ENCODE measurements around the gene SLC25A23. TPM values are rescaled to one million over a fixed set of nuclear protein-coding genes. Genes with fewer than 3 reads are reported as not detected.

Gene SLC25A23
- total and polyA plus RNA-seq, 10 of the 15 experiments (the other 5 are each of a cell fraction or from before 2014, with no cell fraction given) = 10.2 to 85.8 (median 50.0) TPM

GRCh38 chr19:6392221-6393073 is 67.1 kb downstream of the SLC25A23 start:
- TF ChIP-seq PBX3 (IDR thresholded peaks at IDR 0.05; ENCODE audit: insufficient replicate concordance, low read depth, low read length) = no peak
- TF ChIP-seq ZNF24 (IDR thresholded peaks at IDR 0.05) = peak; percentile 90
- 0 out of 2 replicates have a peak, but pooled peaks have one; percentile 63 for TF ChIP-seq ASH2L (IDR thresholded peaks at IDR 0.05; ENCODE audit: borderline replicate concordance, low read depth)
- 0 out of 2 replicates have a peak, but pooled peaks have one; percentile 47 for TF ChIP-seq SMARCA5 (IDR thresholded peaks at IDR 0.05)
- TF ChIP-seq E2F8 (IDR thresholded peaks at IDR 0.05; ENCODE audit: low read depth, partially characterized antibody) = no peak
- TF ChIP-seq DPF2 (IDR thresholded peaks at IDR 0.05) = 0 out of 2 replicates have a peak, but pooled peaks have one; percentile 14
- peak; percentile 42; the same call in 1 of the 2 replicates for TF ChIP-seq SPI1 (IDR thresholded peaks at IDR 0.05; ENCODE audit: borderline replicate concordance, insufficient read depth, low read depth, low read length)
- TF ChIP-seq ZBTB11 (CRISPR knock-in tag; IDR thresholded peaks at IDR 0.05) = no peak
- TF ChIP-seq NR2F1 (conservative IDR thresholded peaks at IDR 0.05) = peak; percentile 87
- no peak for TF ChIP-seq CREM (IDR thresholded peaks at IDR 0.05; ENCODE audit: low read depth)
- TF ChIP-seq SMAD5 (IDR thresholded peaks at IDR 0.05; ENCODE audit: low read depth) = no peak
- TF ChIP-seq CHD4 (IDR thresholded peaks at IDR 0.05) = no peak
- TF ChIP-seq TCF3 (IDR thresholded peaks at IDR 0.05; ENCODE audit: borderline replicate concordance, insufficient read depth, low read depth, low read length) = no peak
- TF ChIP-seq IRF4 (IDR thresholded peaks at IDR 0.05; ENCODE audit: low read depth, low read length) = no peak
- ChIA-PET POLR2A (interaction anchor here (0.6 to 1.9 kb wide), 2 partner anchors 20 to 25 kb away, joined by 3 to 12 read pairs; partner anchors contain the start of gene ALKBH7), RAD21 (ENCODE audit: unreplicated experiment) (interaction anchor here (1.0 to 1.6 kb wide), 2 partner anchors 20 to 66 kb away, joined by 3 to 5 read pairs; partner anchors contain the start of gene ALKBH7), SMC1A (ENCODE audit: uncharacterized antibody, unreplicated experiment) (interaction anchor here (0.6 to 1.4 kb wide), 5 partner anchors 9 to 89 kb away, joined by 3 to 4 read pairs (median 3); partner anchors contain the start of genes ALKBH7 and DENND1C), CTCF (interaction anchor here (1.0 to 1.1 kb wide), 2 partner anchors 112 to 266 kb away, joined by 3 to 4 read pairs; no protein-coding TSS in a partner anchor)
- H3K9ac ChIP-seq (ENCODE audit: control insufficient read depth, insufficient read depth, low read length) = peak overlapping the region; percentile 78
- peaks cover 9 to 25% of the 10 kb centered on the region in 2 experiments; a peak in 3 of 4 replicates for H3K36me3 ChIP-seq (ENCODE audit: control insufficient read depth in 2 of 2, insufficient read depth in 2 of 2, low read length in 1 of 2)
- peak overlapping the region; percentile 99 for H3K4me3 ChIP-seq
- peaks cover 22% of the 10 kb centered on the region for H3K79me2 ChIP-seq (ENCODE audit: control insufficient read depth, insufficient read depth, low read length)
- TSS peak; percentile 82 for BruUV-seq (replicated peaks)
- H3K27me3 ChIP-seq (replicated peaks in 1 of 2; ENCODE audit: control insufficient read depth in 2 of 2, insufficient read depth in 2 of 2, low read length in 1 of 2) = no peaks in the 10 kb centered on the region
- H3K4me2 ChIP-seq (ENCODE audit: control insufficient read depth, insufficient read depth) = peak overlapping the region; percentile 97
- peak overlapping the region; percentile 99 for H2AFZ ChIP-seq (ENCODE audit: control insufficient read depth, low read depth, low read length)
- peak; percentile 75 for FAIRE-seq
- ATAC-seq = peak; percentile 35
- in situ Hi-C loops (cut with MboI) = no loop called here
- intact Hi-C loops (cut with micrococcal nuclease; ENCODE audit: unreplicated experiment) = loop anchor here (1.0 to 10.0 kb wide), 2 partner anchors 33 to 112 kb away; partner anchors contain the start of gene TUBB4A
- H4K20me1 ChIP-seq (ENCODE audit: control insufficient read depth, insufficient read depth) = no peaks in the 10 kb centered on the region
- no peaks in the 10 kb centered on the region for H3K9me3 ChIP-seq (replicated peaks; ENCODE audit: control insufficient read depth, insufficient read depth, low read length)
- no peak for DNase-seq (ENCODE audit: low read depth, low spot score)
- 7% methylated on average over 30 of the region's 30 CpGs for WGBS (ENCODE audit: insufficient coverage, insufficient replicate concordance, low lambda C conversion rate, missing lambda C conversion rate)
- H3K27ac ChIP-seq (ENCODE audit: control insufficient read depth, insufficient read depth) = peak overlapping the region; percentile 93
- H3K4me1 ChIP-seq (ENCODE audit: control insufficient read depth, insufficient read depth, low read length) = peaks cover 11% of the 10 kb centered on the region
